GM10847 (cell line): ENCODE data around the gene MBD3.

Experiments used
- POLR2A ChIP-seq: IDR thresholded peaks from 2 replicates; pipeline ENCODE4 v1.6.1; 2011; ENCODE audit not compliant: insufficient read length; ENCODE audit errors: extremely low read depth

MBD3 gene

GRCh38 chr19:1549332-1549945 lies 43.2 kb downstream of the MBD3 start:
- no peak for TF ChIP-seq POLR2A

GRCh38 chr19:1540365-1540925 lies 52.2 kb downstream of the MBD3 start:
- TF ChIP-seq POLR2A: no peak

- TF ChIP-seq POLR2A: no peak
These were observed 53.7 kb downstream of the MBD3 start for GRCh38 chr19:1538978-1539377.

GRCh38 chr19:1534972-1535371 lies 57.7 kb downstream of the MBD3 start:
- no peak for TF ChIP-seq POLR2A

- no peak for TF ChIP-seq POLR2A
These were observed 59.0 kb downstream of the MBD3 start for GRCh38 chr19:1533510-1534150.

GRCh38 chr19:1532003-1532402 lies 60.7 kb downstream of the MBD3 start:
- no peak for TF ChIP-seq POLR2A

GRCh38 chr19:1531587-1531986 lies 61.1 kb downstream of the MBD3 start:
- no peak for TF ChIP-seq POLR2A

GRCh38 chr19:1529430-1529816 lies 63.2 kb downstream of the MBD3 start:
- no peak for TF ChIP-seq POLR2A

GRCh38 chr19:1528596-1529429 lies 63.9 kb downstream of the MBD3 start:
- no peak for TF ChIP-seq POLR2A

GRCh38 chr19:1527650-1528309 lies 64.9 kb downstream of the MBD3 start:
- no peak for TF ChIP-seq POLR2A

GRCh38 chr19:1526979-1527649 lies 65.6 kb downstream of the MBD3 start:
- no peak for TF ChIP-seq POLR2A

- no peak for TF ChIP-seq POLR2A
These were observed 66.4 kb downstream of the MBD3 start for GRCh38 chr19:1526066-1526778.

- TF ChIP-seq POLR2A: no peak
These were observed 67.3 kb downstream of the MBD3 start for GRCh38 chr19:1525343-1525742.

- TF ChIP-seq POLR2A: no peak
These were observed 67.7 kb downstream of the MBD3 start for GRCh38 chr19:1524972-1525325.
